GM12878 (cell line): ENCODE results near the gene SCAMP5. TPM values are rescaled to one million over a fixed set of nuclear protein-coding genes. Genes with fewer than 3 reads are reported as not detected.
A peak's percentile ranks its signal among the peaks of the same experiment; 100 is the strongest.

ENCODE experiments used
- ASH2L ChIP-seq: fragments of 300-600, 200-600 bp; sonication (generic); IDR thresholded peaks from 2 replicates; pipeline ENCODE4 v1.6.1; 2017; ENCODE audit warnings: low read depth, mild to moderate bottlenecking, borderline replicate concordance
- BACH1 ChIP-seq: fragments of 450-650 bp; IDR thresholded peaks from 2 replicates; pipeline ENCODE4 v1.6.1; 2017; ENCODE audit warnings: mild to moderate bottlenecking, borderline replicate concordance
- BMI1 ChIP-seq: fragments of 450-650 bp; IDR thresholded peaks from 2 replicates; pipeline ENCODE4 v1.6.1; 2016; ENCODE audit warnings: mild to moderate bottlenecking, moderate library complexity, borderline replicate concordance
- CHD1 ChIP-seq: IDR thresholded peaks from 2 replicates; pipeline ENCODE4 v1.6.1; 2012; ENCODE audit warnings: low read depth, low read length, improper control_type of control experiment
- CTCF ChIP-seq, 3 experiments: IDR thresholded peaks in 2 of 3; conservative IDR thresholded peaks in 1 of 3; 2 replicates each; pipeline ENCODE4 v1.5.1; 2011; ENCODE audit warnings: low read depth in 3 of 3, low read length in 3 of 3, mild to moderate bottlenecking in 3 of 3, control low read depth in 2 of 3, moderate library complexity in 2 of 3, inconsistent platforms in 1 of 3, mixed read lengths in 1 of 3; ENCODE audit not compliant: control insufficient read depth in 2 of 3, insufficient read depth in 1 of 3; ENCODE audit errors: extremely low read depth in 1 of 3
- E2F4 ChIP-seq: IDR thresholded peaks from 2 replicates; pipeline ENCODE4 v1.6.1; 2012; ENCODE audit warnings: low read depth, low read length, improper control_type of control experiment
- FOXK2 ChIP-seq: fragments of 450-650 bp; IDR thresholded peaks from 2 replicates; pipeline ENCODE4 v1.6.1; 2017; ENCODE audit warnings: mild to moderate bottlenecking, moderate library complexity
- MEF2A ChIP-seq: IDR thresholded peaks from 2 replicates; pipeline ENCODE4 v1.6.1; 2011; ENCODE audit warnings: low read depth, mild to moderate bottlenecking, low read length, moderate library complexity; ENCODE audit not compliant: insufficient read depth
- NFIC ChIP-seq: IDR thresholded peaks from 2 replicates; pipeline ENCODE4 v1.6.1; 2012; ENCODE audit warnings: low read depth, mild to moderate bottlenecking, inconsistent platforms, low read length, moderate library complexity
- NRF1 ChIP-seq: conservative IDR thresholded peaks from 2 replicates; pipeline ENCODE4 v1.6.1; 2011; ENCODE audit warnings: mild to moderate bottlenecking, low read depth, low read length, improper control_type of control experiment
- POLR2AphosphoS5 ChIP-seq: IDR thresholded peaks from 2 replicates; pipeline ENCODE4 v1.6.1; 2011; ENCODE audit warnings: mild to moderate bottlenecking, low read length, inconsistent platforms
- RBBP5 ChIP-seq: fragments of 200-600 bp; sonication (generic); conservative IDR thresholded peaks from 2 replicates; pipeline ENCODE4 v1.6.1; 2016
- RELA ChIP-seq: fragments of 450-650 bp; IDR thresholded peaks from 2 replicates; pipeline ENCODE4 v1.8.0; 2014; ENCODE audit warnings: borderline replicate concordance; ENCODE audit not compliant: partially characterized antibody
- RUNX3 ChIP-seq: IDR thresholded peaks from 2 replicates; pipeline ENCODE4 v1.6.1; 2012; ENCODE audit warnings: low read length, inconsistent platforms
- SIN3A ChIP-seq: IDR thresholded peaks from 2 replicates; pipeline ENCODE4 v1.6.1; 2012; ENCODE audit warnings: low read depth, low read length, improper control_type of control experiment
- SIX5 ChIP-seq: IDR thresholded peaks from 2 replicates; pipeline ENCODE4 v1.6.1; 2011; ENCODE audit warnings: mild to moderate bottlenecking, low read depth, low read length, moderate library complexity; ENCODE audit not compliant: severe bottlenecking
- SMAD5 ChIP-seq: IDR thresholded peaks from 2 replicates; pipeline ENCODE4 v1.6.1; 2016; ENCODE audit warnings: antibody characterized with exemption, low read depth
- SRF ChIP-seq, 2 experiments: IDR thresholded peaks; 2 replicates each; pipeline ENCODE4 v1.6.1; 2011; ENCODE audit warnings: low read depth in 2 of 2, low read length in 2 of 2, mild to moderate bottlenecking in 1 of 2, moderate library complexity in 1 of 2
- SUZ12 ChIP-seq: fragments of 200-600 bp; sonication (generic); IDR thresholded peaks from one replicate; pipeline ENCODE4 v1.6.1; 2018; ENCODE audit warnings: antibody characterized with exemption, mild to moderate bottlenecking; ENCODE audit not compliant: unreplicated experiment
- TCF7 ChIP-seq: IDR thresholded peaks from 2 replicates; pipeline ENCODE4 v1.6.1; 2014; ENCODE audit warnings: antibody characterized with exemption, borderline replicate concordance
- polyA plus RNA-seq, 11 experiments: library from polyadenylated mRNA; depleted of rRNA in 4 of 11; unstranded in 6 of 11; stranded (reverse) in 5 of 11; fragments of >200 nt; fragmentation: Nextera tagmentation in 4 of 11; fragmentation: Illumina TruSeq in 1 of 11; extraction: Ambion mirVana in 4 of 11; extraction: Trizol in 1 of 11; gene quantifications; 1 replicate in 1 of 11; 2 replicates in 10 of 11; pipeline versions ENCODE4 v1.2.1 to v1.2.3, GENCODE V29; 2011 to 2016; ENCODE audit warnings: inconsistent platforms in 2 of 11, missing spikeins in 2 of 11, low read depth in 1 of 11
- total RNA-seq, 4 experiments: library from RNA; depleted of rRNA in 3 of 4; stranded (reverse); fragments of >200 nt in 3 of 4; fragmentation: Illumina TruSeq in 1 of 4; extraction: Trizol in 1 of 4; gene quantifications; 2 replicates each; pipeline versions ENCODE4 v1.2.1 to v1.2.3, GENCODE V29; 2013 to 2021
- TF ChIP-seq, protein P1 (sequence below): fragments of 450-650 bp; formaldehyde crosslinking; IDR thresholded peaks from 2 replicates; pipeline ENCODE4 v1.4.0; 2022; ENCODE audit warnings: mild to moderate bottlenecking, moderate library complexity
- TF ChIP-seq, protein P2 (sequence below): fragments of 450-650 bp; IDR thresholded peaks from 2 replicates; pipeline ENCODE4 v1.6.1; 2016; ENCODE audit warnings: mild to moderate bottlenecking
- TF ChIP-seq, protein P3 (sequence below): IDR thresholded peaks from 2 replicates; pipeline ENCODE4 v1.6.1; 2011; ENCODE audit warnings: borderline replicate concordance, low read depth, mild to moderate bottlenecking, moderate library complexity, mixed read lengths, low read length; ENCODE audit not compliant: insufficient read depth; ENCODE audit errors: extremely low read length

SCAMP5 gene
- total and polyA plus RNA-seq, 10 of the 15 experiments (the other 5 are each of a cell fraction or from before 2014, with no cell fraction given) = 1.6 to 41.6 (median 16.9) TPM

DNA sequence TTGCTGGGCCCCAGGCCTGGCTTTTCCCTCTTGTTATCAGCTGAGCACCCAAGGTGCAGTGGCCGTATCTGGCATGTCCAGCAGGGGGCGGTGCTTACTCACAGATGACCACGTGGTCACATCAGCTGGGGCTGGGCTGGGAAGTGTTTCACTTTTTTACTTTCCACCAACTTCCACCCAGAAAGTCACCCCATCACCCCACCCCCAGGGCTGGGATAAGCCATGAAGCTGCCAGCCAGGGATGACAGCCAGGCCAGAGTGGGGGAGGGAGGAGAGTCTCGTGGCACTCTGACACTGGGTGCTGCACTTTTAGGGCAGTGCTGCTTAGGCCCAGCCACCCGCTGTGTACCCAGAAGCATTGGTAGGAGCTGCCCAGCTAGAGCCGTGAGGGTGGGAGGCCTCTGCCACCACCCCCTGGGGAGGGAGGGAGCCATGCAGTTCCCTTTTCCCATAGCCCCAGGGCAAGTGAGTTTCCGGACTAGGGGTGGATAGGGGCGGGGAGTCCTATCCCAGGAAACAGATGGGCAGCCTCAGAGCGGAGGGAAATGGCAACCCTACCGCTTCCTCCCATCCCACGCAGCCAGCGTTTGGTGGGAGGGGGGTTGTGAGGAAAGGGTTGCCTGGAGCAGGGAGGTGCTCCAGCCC, 34.1 kb downstream of the SCAMP5 start (continued):
- TF ChIP-seq ASH2L = no peak
- no peak for TF ChIP-seq NRF1
- TF ChIP-seq CHD1 = no peak
- TF ChIP-seq SIN3A = no peak
- TF ChIP-seq POLR2AphosphoS5 = no peak
- TF ChIP-seq RBBP5 = no peak
- no peak for TF ChIP-seq FOXK2
- TF ChIP-seq, protein P1, sequence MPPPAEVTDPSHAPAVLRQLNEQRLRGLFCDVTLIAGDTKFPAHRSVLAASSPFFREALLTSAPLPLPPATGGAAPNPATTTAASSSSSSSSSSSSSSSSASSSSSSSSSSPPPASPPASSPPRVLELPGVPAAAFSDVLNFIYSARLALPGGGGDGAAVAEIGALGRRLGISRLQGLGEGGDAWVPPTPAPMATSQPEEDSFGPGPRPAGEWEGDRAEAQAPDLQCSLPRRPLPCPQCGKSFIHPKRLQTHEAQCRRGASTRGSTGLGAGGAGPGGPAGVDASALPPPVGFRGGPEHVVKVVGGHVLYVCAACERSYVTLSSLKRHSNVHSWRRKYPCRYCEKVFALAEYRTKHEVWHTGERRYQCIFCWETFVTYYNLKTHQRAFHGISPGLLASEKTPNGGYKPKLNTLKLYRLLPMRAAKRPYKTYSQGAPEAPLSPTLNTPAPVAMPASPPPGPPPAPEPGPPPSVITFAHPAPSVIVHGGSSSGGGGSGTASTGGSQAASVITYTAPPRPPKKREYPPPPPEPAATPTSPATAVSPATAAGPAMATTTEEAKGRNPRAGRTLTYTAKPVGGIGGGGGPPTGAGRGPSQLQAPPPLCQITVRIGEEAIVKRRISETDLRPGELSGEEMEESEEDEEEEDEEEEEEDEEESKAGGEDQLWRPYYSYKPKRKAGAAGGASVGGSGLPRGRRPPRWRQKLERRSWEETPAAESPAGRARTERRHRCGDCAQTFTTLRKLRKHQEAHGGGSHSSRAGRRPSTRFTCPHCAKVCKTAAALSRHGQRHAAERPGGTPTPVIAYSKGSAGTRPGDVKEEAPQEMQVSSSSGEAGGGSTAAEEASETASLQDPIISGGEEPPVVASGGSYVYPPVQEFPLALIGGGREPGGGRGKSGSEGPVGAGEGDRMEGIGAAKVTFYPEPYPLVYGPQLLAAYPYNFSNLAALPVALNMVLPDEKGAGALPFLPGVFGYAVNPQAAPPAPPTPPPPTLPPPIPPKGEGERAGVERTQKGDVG (CRISPR knock-in tag) = no peak
- no peak for TF ChIP-seq SRF (IDR thresholded peaks at IDR 0.05; ENCODE audit: low read depth in 2 of 2, low read length in 2 of 2)
- no peak for TF ChIP-seq BMI1
- no peak for TF ChIP-seq TCF7
- no peak for TF ChIP-seq SIX5
- TF ChIP-seq, protein P2, sequence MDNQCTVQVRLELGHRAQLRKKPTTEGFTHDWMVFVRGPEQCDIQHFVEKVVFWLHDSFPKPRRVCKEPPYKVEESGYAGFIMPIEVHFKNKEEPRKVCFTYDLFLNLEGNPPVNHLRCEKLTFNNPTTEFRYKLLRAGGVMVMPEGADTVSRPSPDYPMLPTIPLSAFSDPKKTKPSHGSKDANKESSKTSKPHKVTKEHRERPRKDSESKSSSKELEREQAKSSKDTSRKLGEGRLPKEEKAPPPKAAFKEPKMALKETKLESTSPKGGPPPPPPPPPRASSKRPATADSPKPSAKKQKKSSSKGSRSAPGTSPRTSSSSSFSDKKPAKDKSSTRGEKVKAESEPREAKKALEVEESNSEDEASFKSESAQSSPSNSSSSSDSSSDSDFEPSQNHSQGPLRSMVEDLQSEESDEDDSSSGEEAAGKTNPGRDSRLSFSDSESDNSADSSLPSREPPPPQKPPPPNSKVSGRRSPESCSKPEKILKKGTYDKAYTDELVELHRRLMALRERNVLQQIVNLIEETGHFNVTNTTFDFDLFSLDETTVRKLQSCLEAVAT = peak; percentile 77
- TF ChIP-seq CTCF (IDR thresholded peaks at IDR 0.05 in 2 of 3, conservative IDR thresholded peaks at IDR 0.05 in 1 of 3; ENCODE audit: control insufficient read depth in 2 of 3, extremely low read depth in 1 of 3, insufficient read depth in 1 of 3, low read depth in 3 of 3, low read length in 3 of 3) = peak; percentile 89 to 97 (median 92); a peak in 5 of 6 replicates
- TF ChIP-seq MEF2A = 0 out of 2 replicates have a peak, but pooled peaks have one; percentile 15
- TF ChIP-seq, protein P3, sequence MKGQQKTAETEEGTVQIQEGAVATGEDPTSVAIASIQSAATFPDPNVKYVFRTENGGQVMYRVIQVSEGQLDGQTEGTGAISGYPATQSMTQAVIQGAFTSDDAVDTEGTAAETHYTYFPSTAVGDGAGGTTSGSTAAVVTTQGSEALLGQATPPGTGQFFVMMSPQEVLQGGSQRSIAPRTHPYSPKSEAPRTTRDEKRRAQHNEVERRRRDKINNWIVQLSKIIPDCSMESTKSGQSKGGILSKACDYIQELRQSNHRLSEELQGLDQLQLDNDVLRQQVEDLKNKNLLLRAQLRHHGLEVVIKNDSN = peak; percentile 58
- TF ChIP-seq SUZ12 = no peak
- TF ChIP-seq NFIC = no peak
- no peak for TF ChIP-seq SMAD5
- TF ChIP-seq RUNX3 = peak; percentile 46
- TF ChIP-seq E2F4 = no peak
- TF ChIP-seq RELA = no peak
- TF ChIP-seq BACH1 = no peak
